CD8-positive, alpha-beta memory T cell (primary cell): ENCODE data around the gene RAB25. TPM values are rescaled to one million over a fixed set of nuclear protein-coding genes. Genes with fewer than 3 reads are reported as not detected.

ENCODE experiments used
- CTCF ChIA-PET: fragments of 350-600 bp; sonication (Branson Sonifier 250); formaldehyde crosslinking; loops from one replicate; lab custom pipeline; 2021; ENCODE audit warnings: antibody characterized with exemption; lab: Charles Lee
- POLR2A ChIA-PET: fragments of 350-600 bp; sonication (Branson Sonifier 250); formaldehyde crosslinking; loops from one replicate; lab custom pipeline; 2021; ENCODE audit warnings: antibody characterized with exemption; lab: Charles Lee
- DNase-seq, 5 donors: peaks; one replicate each; pipeline versions ENCODE4 v3.0.0 to v3.0.0-alpha.2; 2020 to 2022; ENCODE audit warnings: mixed read lengths in 1 of 5
- H3K27ac ChIP-seq: one replicate; pipeline ENCODE4 v1.7.0; 2013; ENCODE audit warnings: low read depth, mild to moderate bottlenecking, low read length, moderate library complexity
- H3K27me3 ChIP-seq: 2 replicates; pipeline ENCODE4 v1.7.0; 2013; ENCODE audit warnings: low read length, mild to moderate bottlenecking; ENCODE audit not compliant: insufficient read depth, poor library complexity, severe bottlenecking
- H3K36me3 ChIP-seq: 2 replicates; pipeline ENCODE4 v1.7.0; 2013; ENCODE audit warnings: mild to moderate bottlenecking, low read length, moderate library complexity; ENCODE audit not compliant: insufficient read depth
- H3K4me1 ChIP-seq: 2 replicates; pipeline ENCODE4 v1.7.0; 2013; ENCODE audit warnings: mild to moderate bottlenecking, low read length, moderate library complexity; ENCODE audit not compliant: insufficient read depth
- H3K4me3 ChIP-seq: 2 replicates; pipeline ENCODE4 v1.7.0; 2013; ENCODE audit warnings: mild to moderate bottlenecking, low read length
- H3K9me3 ChIP-seq: 2 replicates; pipeline ENCODE4 v1.7.0; 2013; ENCODE audit warnings: mild to moderate bottlenecking, low read length
- H3K27ac Mint-ChIP-seq, 8 donors: one replicate each; pipeline ENCODE4 v1.8.0; 2020 to 2021; ENCODE audit warnings: mixed read lengths in 8 of 8, mild to moderate bottlenecking in 6 of 8, inconsistent platforms in 3 of 8, moderate library complexity in 3 of 8
- H3K27me3 Mint-ChIP-seq, 2 donors: one replicate each; pipeline ENCODE4 v1.8.0; 2020 to 2021; ENCODE audit warnings: mixed read lengths in 2 of 2, mild to moderate bottlenecking in 1 of 2, moderate library complexity in 1 of 2
- H3K36me3 Mint-ChIP-seq, 3 donors: one replicate each; pipeline ENCODE4 v1.8.0; 2020 to 2021; ENCODE audit warnings: mixed read lengths in 3 of 3, inconsistent platforms in 1 of 3, mild to moderate bottlenecking in 1 of 3
- H3K4me1 Mint-ChIP-seq, 3 donors: one replicate each; pipeline ENCODE4 v1.8.0; 2020 to 2021; ENCODE audit warnings: mixed read lengths in 3 of 3, inconsistent platforms in 1 of 3, mild to moderate bottlenecking in 1 of 3
- H3K4me3 Mint-ChIP-seq, 7 donors: one replicate each; pipeline ENCODE4 v1.8.0; 2020 to 2021; ENCODE audit warnings: mixed read lengths in 7 of 7, mild to moderate bottlenecking in 6 of 7, moderate library complexity in 4 of 7, inconsistent platforms in 2 of 7
- H3K9me3 Mint-ChIP-seq, 5 donors: one replicate each; pipeline ENCODE4 v1.8.0; 2020 to 2022; ENCODE audit warnings: mixed read lengths in 5 of 5, mild to moderate bottlenecking in 3 of 5, moderate library complexity in 2 of 5, inconsistent platforms in 1 of 5
- polyA plus RNA-seq: library from polyadenylated mRNA; unstranded; fragments of 300-500 nt; fragmentation: Illumina TruSeq; gene quantifications from one replicate; pipeline ENCODE4 v1.2.3, GENCODE V29; 2021
- total RNA-seq, 2 experiments: library from RNA; stranded (reverse); gene quantifications; one replicate each; pipeline ENCODE4 v1.2.3, GENCODE V29; 2021

Gene RAB25
- total and polyA plus RNA-seq, 3 experiments from 2014 or later, result 0.76 TPM; not detected in 2

DNA sequence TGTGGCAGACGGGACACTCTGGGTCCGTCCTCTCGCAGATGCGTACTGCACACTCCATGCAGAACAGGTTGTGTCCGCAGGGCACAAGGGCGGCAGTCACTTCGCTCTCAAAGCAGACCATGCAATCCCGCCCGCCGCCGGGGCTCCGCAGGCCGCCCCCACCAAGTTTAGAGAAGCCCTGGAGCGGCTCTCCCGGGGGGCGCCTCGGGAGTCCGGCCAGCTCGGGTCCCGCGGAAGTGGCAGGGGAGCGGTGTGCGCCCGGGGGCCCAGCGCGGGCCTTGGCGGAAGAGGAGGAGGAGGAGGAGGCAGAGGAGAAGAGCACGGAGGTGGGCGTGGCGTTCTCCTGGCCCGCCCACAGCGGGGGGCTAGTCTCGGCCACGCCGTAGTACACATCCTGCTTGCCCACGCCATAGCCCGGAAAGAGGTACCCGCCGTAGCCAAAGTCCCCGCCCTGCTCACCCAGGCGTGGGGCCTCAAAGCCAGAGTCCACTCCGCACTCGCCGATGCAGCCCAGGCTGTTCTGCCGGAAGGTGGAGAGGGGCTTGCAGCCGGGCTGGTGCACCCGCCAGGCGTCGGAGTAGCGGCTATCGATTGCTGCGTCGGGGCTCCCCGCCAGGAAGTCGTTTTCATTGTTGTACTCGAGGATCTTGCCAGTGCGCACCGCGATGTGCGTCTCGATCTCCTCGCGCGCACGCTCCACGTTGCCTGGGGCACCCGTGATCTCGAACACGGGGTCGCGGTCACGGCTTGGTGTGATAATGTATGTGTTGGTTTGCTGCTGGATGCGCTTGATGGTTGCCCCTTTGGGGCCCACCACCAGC, 15.9 kb downstream of the RAB25 start:
- H3K27ac ChIP-seq, result no peak overlapping the region
- ChIA-PET POLR2A (no interaction called here), CTCF (no interaction called here)
- Mint-ChIP-seq H3K27me3 (peaks cover 2 to 21% of the 10 kb centered on the region in 2 donors), H3K36me3 (no peaks in the 10 kb centered on the region), H3K9me3 (no peaks in the 10 kb centered on the region), H3K4me1 (peaks cover 2 to 6% (median 5%) of the 10 kb centered on the region in 3 donors), H3K4me3 (peak overlapping the region in 2 of 7 donors; percentile 26 to 50), H3K27ac (no peak overlapping the region)
- no peak overlapping the region for H3K4me3 ChIP-seq
- no peaks in the 10 kb centered on the region for H3K36me3 ChIP-seq
- no peaks in the 10 kb centered on the region for H3K9me3 ChIP-seq
- H3K27me3 ChIP-seq, result no peaks in the 10 kb centered on the region
- no peak for DNase-seq
- no peaks in the 10 kb centered on the region for H3K4me1 ChIP-seq

- Mint-ChIP-seq H3K4me3 (no peak overlapping the region), H3K27ac (no peak overlapping the region), H3K27me3 (peaks cover 2 to 18% of the 10 kb centered on the region in 2 donors), H3K4me1 (peaks cover 2 to 7% (median 6%) of the 10 kb centered on the region in 3 donors), H3K9me3 (no peaks in the 10 kb centered on the region), H3K36me3 (no peaks in the 10 kb centered on the region)
- H3K9me3 ChIP-seq, result no peaks in the 10 kb centered on the region
- H3K4me1 ChIP-seq, result no peaks in the 10 kb centered on the region
- no peak for DNase-seq
- ChIA-PET CTCF (no interaction called here), POLR2A (no interaction called here)
- H3K4me3 ChIP-seq, result no peak overlapping the region
- no peaks in the 10 kb centered on the region for H3K36me3 ChIP-seq
- no peaks in the 10 kb centered on the region for H3K27me3 ChIP-seq
- H3K27ac ChIP-seq, result no peak overlapping the region
These were observed 16.4 kb downstream of the RAB25 start for GRCh38 chr1:156077430-156077760.

DNA sequence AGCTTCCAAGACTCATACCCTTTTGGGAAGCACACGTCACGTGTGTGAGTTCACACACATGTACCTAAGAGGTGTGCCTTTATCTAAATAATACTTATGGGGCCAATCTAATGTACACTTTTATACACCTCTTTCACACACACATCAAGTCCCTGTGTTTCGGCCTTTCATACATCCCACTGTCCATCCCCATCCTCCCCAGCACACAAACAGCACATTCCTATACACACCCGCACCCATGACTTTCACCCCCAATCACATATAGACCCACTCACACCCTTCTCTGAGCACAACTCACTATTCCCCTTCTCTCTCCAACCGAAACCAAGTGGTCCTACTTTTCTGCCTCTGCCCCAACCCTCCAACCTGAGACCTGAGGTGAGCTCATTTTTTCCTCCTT, 17.8 kb downstream of the RAB25 start:
- Histone ChIP-seq H3K27me3 (peaks cover 8% of the 10 kb centered on the region), H3K27ac (no peak overlapping the region), H3K4me3 (no peak overlapping the region), H3K9me3 (no peaks in the 10 kb centered on the region), H3K36me3 (no peaks in the 10 kb centered on the region), H3K4me1 (peaks cover 6% of the 10 kb centered on the region)
- peak overlapping the region in 1 of 7 donors; percentile 32 for H3K4me3 Mint-ChIP-seq
- no peak overlapping the region for H3K27ac Mint-ChIP-seq
- DNase-seq, result no peak
- no peaks in the 10 kb centered on the region for H3K36me3 Mint-ChIP-seq
- peaks cover 6 to 14% (median 12%) of the 10 kb centered on the region in 3 donors for H3K4me1 Mint-ChIP-seq
- no peaks in the 10 kb centered on the region for H3K9me3 Mint-ChIP-seq
- ChIA-PET POLR2A (no interaction called here), CTCF (no interaction called here)
- peaks cover 10 to 27% of the 10 kb centered on the region in 2 donors for H3K27me3 Mint-ChIP-seq

- Mint-ChIP-seq H3K27me3 (peaks cover 14 to 34% of the 10 kb centered on the region in 2 donors), H3K27ac (peak overlapping the region in 1 of 8 donors; percentile 7), H3K4me1 (peaks cover 8 to 16% (median 12%) of the 10 kb centered on the region in 3 donors), H3K36me3 (no peaks in the 10 kb centered on the region), H3K9me3 (no peaks in the 10 kb centered on the region), H3K4me3 (peak overlapping the region in 5 of 7 donors; percentile 3 to 55 (median 33))
- POLR2A ChIA-PET, result no interaction called here
- no peak overlapping the region for H3K27ac ChIP-seq
- H3K9me3 ChIP-seq, result no peaks in the 10 kb centered on the region
- no peaks in the 10 kb centered on the region for H3K36me3 ChIP-seq
- CTCF ChIA-PET, result no interaction called here
- no peak overlapping the region for H3K4me3 ChIP-seq
- peaks cover 17% of the 10 kb centered on the region for H3K27me3 ChIP-seq
- no peak for DNase-seq
- peaks cover 6% of the 10 kb centered on the region for H3K4me1 ChIP-seq
These were observed 18.8 kb downstream of the RAB25 start for GRCh38 chr1:156079762-156080161.

DNA sequence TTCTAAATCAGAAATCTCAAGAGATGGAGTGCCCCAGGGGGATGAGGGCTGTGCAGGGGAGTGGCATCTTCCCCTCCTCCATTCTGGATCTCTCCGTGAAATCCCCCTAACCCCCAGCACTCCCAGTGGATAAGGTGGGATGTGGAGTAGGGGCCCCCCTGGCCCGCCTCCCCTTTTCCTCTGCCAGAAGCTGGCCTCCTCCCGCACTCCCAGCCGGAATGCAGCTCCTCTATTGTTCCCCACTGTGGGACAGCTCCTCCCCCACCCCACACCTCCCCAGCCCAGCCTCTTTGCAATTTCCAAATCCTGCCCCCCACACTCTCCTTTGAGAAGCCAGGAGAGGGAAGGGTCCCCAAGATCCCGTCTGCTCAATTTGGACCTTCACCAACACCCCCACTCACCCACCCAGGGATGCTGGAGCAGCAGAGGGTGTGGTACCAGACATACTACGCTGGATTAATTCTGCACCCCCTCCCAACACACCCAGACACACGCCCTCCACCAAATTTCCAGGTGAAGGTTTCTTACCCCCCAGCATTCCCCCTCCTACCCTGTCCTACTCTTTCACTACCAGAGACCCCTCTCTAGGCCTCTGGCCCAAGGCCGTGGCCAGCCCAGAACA, 19.4 kb downstream of the RAB25 start:
- H3K27ac ChIP-seq, result no peak overlapping the region
- ChIA-PET CTCF (no interaction called here), POLR2A (no interaction called here)
- H3K27ac Mint-ChIP-seq, result no peak overlapping the region
- H3K9me3 Mint-ChIP-seq, result no peaks in the 10 kb centered on the region
- H3K36me3 ChIP-seq, result no peaks in the 10 kb centered on the region
- peaks cover 8 to 16% (median 10%) of the 10 kb centered on the region in 3 donors for H3K4me1 Mint-ChIP-seq
- peak overlapping the region in 3 of 7 donors; percentile 3 to 55 (median 55) for H3K4me3 Mint-ChIP-seq
- peaks cover 12 to 36% of the 10 kb centered on the region in 2 donors for H3K27me3 Mint-ChIP-seq
- DNase-seq, result no peak
- no peaks in the 10 kb centered on the region for H3K9me3 ChIP-seq
- peaks cover 6% of the 10 kb centered on the region for H3K4me1 ChIP-seq
- H3K4me3 ChIP-seq, result no peak overlapping the region
- H3K27me3 ChIP-seq, result peaks cover 19% of the 10 kb centered on the region
- no peaks in the 10 kb centered on the region for H3K36me3 Mint-ChIP-seq

GRCh38 chr1:156080863-156081179, 19.9 kb downstream of the RAB25 start:
- CTCF ChIA-PET, result no interaction called here
- H3K4me3 Mint-ChIP-seq, result peak overlapping the region; percentile 3 to 70 (median 54)
- POLR2A ChIA-PET, result no interaction called here

DNA sequence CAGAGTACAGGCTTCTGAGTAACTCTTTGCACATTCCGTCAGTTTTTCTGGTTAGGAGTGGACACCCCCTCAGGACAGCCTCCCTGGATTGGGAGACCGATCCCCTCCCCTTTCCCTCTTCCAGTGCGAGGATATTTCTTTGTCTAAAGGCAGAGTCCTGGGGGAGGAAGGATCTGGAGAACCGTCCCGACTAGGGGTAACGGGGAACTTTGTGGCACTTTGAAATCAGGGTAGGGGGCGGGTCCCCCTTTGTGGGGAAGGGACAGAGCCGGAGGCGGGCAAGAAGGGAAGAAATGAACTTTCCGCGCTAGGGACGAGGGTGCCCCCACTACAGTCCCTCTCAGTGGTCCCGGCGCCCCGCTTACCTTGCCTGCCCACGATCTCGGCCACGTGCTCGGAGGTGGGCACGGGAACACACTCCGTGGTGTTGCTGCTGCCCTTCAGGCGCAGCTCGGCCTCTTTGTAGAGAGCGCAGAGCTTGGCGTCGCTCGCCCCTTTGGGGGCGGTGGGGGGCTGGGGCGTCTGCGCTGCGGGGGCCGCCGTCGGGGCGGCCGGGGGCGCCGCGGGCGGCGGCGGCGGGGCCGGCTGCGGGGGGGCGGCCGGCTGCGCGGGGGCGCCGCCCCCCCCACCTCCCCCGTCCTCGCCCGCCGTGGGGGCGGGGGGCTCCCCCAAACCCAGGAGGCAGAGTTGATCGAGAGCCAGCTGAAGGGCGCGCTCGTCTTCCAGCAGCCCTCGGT, 20.4 kb downstream of the RAB25 start:
- no peak for DNase-seq
- peaks cover 6 to 16% (median 8%) of the 10 kb centered on the region in 3 donors for H3K4me1 Mint-ChIP-seq
- Histone ChIP-seq H3K4me1 (peaks cover 6% of the 10 kb centered on the region), H3K4me3 (peak overlapping the region; percentile 75), H3K27ac (no peak overlapping the region), H3K9me3 (no peaks in the 10 kb centered on the region), H3K36me3 (no peaks in the 10 kb centered on the region), H3K27me3 (peaks cover 19% of the 10 kb centered on the region)
- peak overlapping the region in 2 of 8 donors; percentile 38 to 86 for H3K27ac Mint-ChIP-seq
- H3K27me3 Mint-ChIP-seq, result peaks cover 12 to 39% of the 10 kb centered on the region in 2 donors
- H3K36me3 Mint-ChIP-seq, result no peaks in the 10 kb centered on the region
- peak overlapping the region; percentile 69 to 95 (median 80) for H3K4me3 Mint-ChIP-seq
- H3K9me3 Mint-ChIP-seq, result no peaks in the 10 kb centered on the region
- ChIA-PET POLR2A (no interaction called here), CTCF (no interaction called here)

More at GRCh38 chr1:156080863-156081179, 19.9 kb downstream of the RAB25 start:
- Mint-ChIP-seq H3K36me3 (no peaks in the 10 kb centered on the region), H3K27ac (no peak overlapping the region), H3K9me3 (no peaks in the 10 kb centered on the region), H3K4me1 (peaks cover 6 to 16% (median 8%) of the 10 kb centered on the region in 3 donors), H3K27me3 (peaks cover 12 to 34% of the 10 kb centered on the region in 2 donors)
- H3K9me3 ChIP-seq, result no peaks in the 10 kb centered on the region
- DNase-seq, result no peak
- peaks cover 6% of the 10 kb centered on the region for H3K4me1 ChIP-seq
- H3K4me3 ChIP-seq, result no peak overlapping the region
- H3K27me3 ChIP-seq, result peaks cover 19% of the 10 kb centered on the region
- no peak overlapping the region for H3K27ac ChIP-seq
- no peaks in the 10 kb centered on the region for H3K36me3 ChIP-seq
